ENCODE measurements around the gene ASCC1. TPM values are rescaled to one million over a fixed set of nuclear protein-coding genes. Genes with fewer than 3 reads are reported as not detected.

ASCC1 gene
- total RNA-seq, 1 experiment from 2014 or later: 15.7 TPM

DNA sequence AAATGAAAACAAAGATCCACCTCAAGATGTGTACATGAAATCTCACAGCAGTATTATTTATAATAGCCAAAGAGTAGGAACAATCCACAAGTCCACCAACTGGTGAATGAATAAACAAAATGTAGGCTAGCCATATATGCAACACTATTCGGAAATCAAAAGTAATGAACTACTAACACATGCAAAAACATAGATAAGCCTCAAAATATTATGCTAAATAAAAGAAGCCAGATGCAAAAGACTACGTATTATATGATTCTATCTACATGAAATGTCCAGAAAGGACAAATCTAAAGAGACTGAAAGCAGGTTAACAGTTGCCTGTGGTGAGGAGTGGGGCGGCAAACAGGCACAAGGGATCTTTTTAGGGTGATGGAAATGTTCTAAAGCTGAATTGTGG is 49.0 kb downstream of the ASCC1 start:
- no peak for ATAC-seq
- Histone ChIP-seq H3K9me3 (ENCODE audit: low read length) (no peaks in the 10 kb centered on the region), H3F3A (ENCODE audit: low read length, unreplicated experiment) (no peaks in the 10 kb centered on the region), H3K79me2 (ENCODE audit: low read length) (no peaks in the 10 kb centered on the region), H3K4me3 (ENCODE audit: low read length) (no peak overlapping the region), H3K4me1 (ENCODE audit: insufficient read depth, low read length) (peaks cover 14% of the 10 kb centered on the region), H2AFZ (ENCODE audit: low read length) (no peak overlapping the region), H3K27me3 (ENCODE audit: low read length) (no peaks in the 10 kb centered on the region), H3K9me2 (replicated peaks; ENCODE audit: low read length) (no peaks in the 10 kb centered on the region), H4K20me1 (ENCODE audit: low read length) (no peaks in the 10 kb centered on the region), H3K9ac (ENCODE audit: low read length) (no peak overlapping the region), H3K4me2 (ENCODE audit: low read length) (no peak overlapping the region), H3K36me3 (ENCODE audit: low read depth, low read length) (no peaks in the 10 kb centered on the region), H3K27ac (ENCODE audit: low read length) (no peak overlapping the region)
- POLR2A ChIA-PET (ENCODE audit: unreplicated experiment): no interaction called here
- intact Hi-C loops (cut with micrococcal nuclease): no loop called here
- no TSS peak for BruUV-seq (replicated peaks)
- no peak for DNase-seq
- no peak for TF ChIP-seq EZH2 (IDR thresholded peaks at IDR 0.05; ENCODE audit: low read length, unreplicated experiment)
- TF ChIP-seq EZH2phosphoT487 (IDR thresholded peaks at IDR 0.05; ENCODE audit: borderline replicate concordance, low read length): no peak
- TF ChIP-seq, protein P1, sequence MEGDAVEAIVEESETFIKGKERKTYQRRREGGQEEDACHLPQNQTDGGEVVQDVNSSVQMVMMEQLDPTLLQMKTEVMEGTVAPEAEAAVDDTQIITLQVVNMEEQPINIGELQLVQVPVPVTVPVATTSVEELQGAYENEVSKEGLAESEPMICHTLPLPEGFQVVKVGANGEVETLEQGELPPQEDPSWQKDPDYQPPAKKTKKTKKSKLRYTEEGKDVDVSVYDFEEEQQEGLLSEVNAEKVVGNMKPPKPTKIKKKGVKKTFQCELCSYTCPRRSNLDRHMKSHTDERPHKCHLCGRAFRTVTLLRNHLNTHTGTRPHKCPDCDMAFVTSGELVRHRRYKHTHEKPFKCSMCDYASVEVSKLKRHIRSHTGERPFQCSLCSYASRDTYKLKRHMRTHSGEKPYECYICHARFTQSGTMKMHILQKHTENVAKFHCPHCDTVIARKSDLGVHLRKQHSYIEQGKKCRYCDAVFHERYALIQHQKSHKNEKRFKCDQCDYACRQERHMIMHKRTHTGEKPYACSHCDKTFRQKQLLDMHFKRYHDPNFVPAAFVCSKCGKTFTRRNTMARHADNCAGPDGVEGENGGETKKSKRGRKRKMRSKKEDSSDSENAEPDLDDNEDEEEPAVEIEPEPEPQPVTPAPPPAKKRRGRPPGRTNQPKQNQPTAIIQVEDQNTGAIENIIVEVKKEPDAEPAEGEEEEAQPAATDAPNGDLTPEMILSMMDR (conservative IDR thresholded peaks at IDR 0.05; ENCODE audit: low read depth, low read length): no peak
- CTCF ChIA-PET: no interaction called here

DNA sequence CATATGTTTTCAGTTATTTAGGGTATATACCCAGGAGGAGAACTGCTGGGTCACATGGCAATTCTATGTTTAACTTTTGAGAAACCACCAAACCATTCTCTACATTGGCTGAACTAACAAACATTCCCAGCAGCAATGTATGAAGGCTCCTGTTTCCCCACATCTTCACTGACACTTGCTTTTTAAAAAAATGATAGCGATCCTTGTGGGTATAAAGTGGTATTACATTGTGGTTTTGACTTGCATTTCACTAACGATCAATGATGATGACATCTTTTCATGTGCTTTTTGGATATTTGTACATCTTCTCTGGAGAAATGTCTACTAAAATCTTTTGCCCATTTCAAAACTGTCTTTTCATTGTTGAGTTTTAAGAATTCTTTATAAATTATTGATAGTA is 51.5 kb downstream of the ASCC1 start:
- TF ChIP-seq, protein P1 (conservative IDR thresholded peaks at IDR 0.05; ENCODE audit: low read depth, low read length): no peak
- TF ChIP-seq EZH2 (IDR thresholded peaks at IDR 0.05; ENCODE audit: low read length, unreplicated experiment) (no peak), EZH2phosphoT487 (IDR thresholded peaks at IDR 0.05; ENCODE audit: borderline replicate concordance, low read length) (no peak)
- H4K20me1 ChIP-seq (ENCODE audit: low read length): no peaks in the 10 kb centered on the region
- BruUV-seq (replicated peaks): no TSS peak
- H3K4me2 ChIP-seq (ENCODE audit: low read length): no peak overlapping the region
- no peaks in the 10 kb centered on the region for H3K36me3 ChIP-seq (ENCODE audit: low read depth, low read length)
- H3F3A ChIP-seq (ENCODE audit: low read length, unreplicated experiment): no peaks in the 10 kb centered on the region
- ChIA-PET POLR2A (ENCODE audit: unreplicated experiment) (no interaction called here), CTCF (no interaction called here)
- no peak overlapping the region for H3K27ac ChIP-seq (ENCODE audit: low read length)
- H3K27me3 ChIP-seq (ENCODE audit: low read length): no peaks in the 10 kb centered on the region
- H3K4me1 ChIP-seq (ENCODE audit: insufficient read depth, low read length): no peaks in the 10 kb centered on the region
- no peaks in the 10 kb centered on the region for H3K9me3 ChIP-seq (ENCODE audit: low read length)
- intact Hi-C loops (cut with micrococcal nuclease): no loop called here
- no peaks in the 10 kb centered on the region for H3K9me2 ChIP-seq (replicated peaks; ENCODE audit: low read length)
- no peak for ATAC-seq
- H3K4me3 ChIP-seq (ENCODE audit: low read length): no peak overlapping the region
- no peak overlapping the region for H3K9ac ChIP-seq (ENCODE audit: low read length)
- H2AFZ ChIP-seq (ENCODE audit: low read length): no peak overlapping the region
- no peak for DNase-seq
- no peaks in the 10 kb centered on the region for H3K79me2 ChIP-seq (ENCODE audit: low read length)

GRCh38 chr10:72162978-72163377 is 53.1 kb downstream of the ASCC1 start:
- BruUV-seq (replicated peaks): no TSS peak
- Histone ChIP-seq H3K79me2 (ENCODE audit: low read length) (no peaks in the 10 kb centered on the region), H3K27ac (ENCODE audit: low read length) (no peak overlapping the region), H3K36me3 (ENCODE audit: low read depth, low read length) (no peaks in the 10 kb centered on the region), H3K9ac (ENCODE audit: low read length) (no peak overlapping the region), H3K27me3 (ENCODE audit: low read length) (no peaks in the 10 kb centered on the region), H2AFZ (ENCODE audit: low read length) (no peak overlapping the region), H3F3A (ENCODE audit: low read length, unreplicated experiment) (no peaks in the 10 kb centered on the region), H3K4me2 (ENCODE audit: low read length) (no peak overlapping the region), H3K4me1 (ENCODE audit: insufficient read depth, low read length) (no peaks in the 10 kb centered on the region), H4K20me1 (ENCODE audit: low read length) (no peaks in the 10 kb centered on the region), H3K9me2 (replicated peaks; ENCODE audit: low read length) (no peaks in the 10 kb centered on the region), H3K9me3 (ENCODE audit: low read length) (no peaks in the 10 kb centered on the region), H3K4me3 (ENCODE audit: low read length) (no peak overlapping the region)
- TF ChIP-seq EZH2 (IDR thresholded peaks at IDR 0.05; ENCODE audit: low read length, unreplicated experiment) (no peak), EZH2phosphoT487 (IDR thresholded peaks at IDR 0.05; ENCODE audit: borderline replicate concordance, low read length) (no peak)
- TF ChIP-seq, protein P1 (conservative IDR thresholded peaks at IDR 0.05; ENCODE audit: low read depth, low read length): no peak
- CTCF ChIA-PET: no interaction called here
- intact Hi-C loops (cut with micrococcal nuclease): no loop called here
- POLR2A ChIA-PET (ENCODE audit: unreplicated experiment): no interaction called here
- DNase-seq: peak; percentile 66
- peak; percentile 68 for ATAC-seq

All from PC-3 (cell line).